Muscle layer of duodenum (tissue), 2 donors: ENCODE data around the gene ZNF841.

ENCODE experiments used
- H3K27ac ChIP-seq: one replicate; pipeline ENCODE4 v1.7.0; 2013; ENCODE audit warnings: mild to moderate bottlenecking, low read length
- H3K27me3 ChIP-seq: one replicate; pipeline ENCODE4 v1.7.0; 2013; ENCODE audit warnings: low read depth, mild to moderate bottlenecking, control low read depth, low read length
- H3K36me3 ChIP-seq, 2 donors: one replicate each; pipeline ENCODE4 v1.7.0; 2013; ENCODE audit warnings: low read length in 2 of 2, control low read depth in 1 of 2, mild to moderate bottlenecking in 1 of 2; ENCODE audit not compliant: insufficient read depth in 2 of 2, control insufficient read depth in 1 of 2
- H3K4me1 ChIP-seq, 2 donors: one replicate each; pipeline ENCODE4 v1.7.0; 2013; ENCODE audit warnings: low read length in 2 of 2, mild to moderate bottlenecking in 2 of 2, control low read depth in 1 of 2, moderate library complexity in 1 of 2; ENCODE audit not compliant: insufficient read depth in 2 of 2, control insufficient read depth in 1 of 2
- H3K4me3 ChIP-seq, 2 donors: one replicate each; pipeline ENCODE4 v1.7.0; 2013; ENCODE audit warnings: low read length in 2 of 2, low read depth in 1 of 2, mild to moderate bottlenecking in 1 of 2
- H3K9me3 ChIP-seq, 2 donors: one replicate each; pipeline ENCODE4 v1.7.0; 2013; ENCODE audit warnings: low read length in 2 of 2, control low read depth in 1 of 2, mild to moderate bottlenecking in 1 of 2; ENCODE audit not compliant: control insufficient read depth in 1 of 2
- donor health status: healthy.

Gene ZNF841

DNA sequence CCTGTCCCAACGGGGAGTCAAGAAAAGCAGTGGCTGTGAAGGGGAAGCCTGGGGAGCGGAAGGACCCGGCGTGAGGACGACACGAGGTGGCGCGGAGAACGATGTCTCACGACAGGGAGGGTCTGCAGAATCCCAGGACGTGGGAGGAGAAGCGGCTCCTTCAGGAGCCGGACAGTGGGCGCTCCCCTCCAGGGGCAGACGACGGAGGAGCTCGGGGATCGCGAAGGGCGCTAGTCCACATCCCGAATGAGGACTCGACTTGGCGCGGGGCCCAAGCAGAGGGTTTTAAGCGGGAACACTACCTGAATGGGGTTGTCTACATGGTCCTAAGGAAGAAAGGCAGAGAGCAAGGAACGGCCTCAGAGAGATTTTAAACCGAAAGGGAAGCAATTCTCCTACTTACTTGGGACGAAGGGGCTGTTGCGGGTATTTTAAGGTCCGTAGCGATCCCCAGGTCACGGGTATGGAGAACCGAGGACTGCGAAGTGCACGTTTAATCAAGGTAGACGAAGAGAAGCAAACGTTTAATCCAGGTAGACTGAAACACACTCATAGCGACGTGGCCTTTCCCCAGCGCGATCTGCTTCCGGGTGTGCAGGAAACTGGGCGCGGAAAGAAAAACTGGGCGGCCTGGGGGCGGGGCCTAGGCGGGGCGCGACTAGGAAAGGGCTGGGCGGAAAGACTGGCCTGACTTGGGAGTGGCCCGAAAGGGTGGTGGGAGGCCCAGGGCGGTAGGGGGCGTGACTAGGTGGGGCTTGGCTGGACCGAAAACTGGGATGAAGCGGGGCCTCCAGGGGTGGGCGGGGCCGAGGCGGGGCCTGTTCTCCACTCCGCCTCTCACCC lies at the start of gene ZNF841:
Gene ZNF841, minus strand, starts transcription at position 594 of the 843 bp plus-strand sequence. CDS start 10,964 bp downstream, outside the sequence.
- Histone ChIP-seq H3K27ac (peak within 1 kb of the TSS; percentile 92), H3K36me3 (peaks cover 7 to 29% of the 10 kb centered on the region in 2 donors), H3K4me3 (peak within 1 kb of the TSS; percentile 85 to 100), H3K9me3 (peaks cover 0 to 17% of the 10 kb centered on the region in 2 donors), H3K27me3 (no peaks in the 10 kb centered on the region), H3K4me1 (peaks cover 0 to 16% of the 10 kb centered on the region in 2 donors)

- Histone ChIP-seq H3K27ac (no peak overlapping the region), H3K4me3 (no peak overlapping the region), H3K9me3 (no peaks in the 10 kb centered on the region), H3K4me1 (peaks cover 5 to 13% of the 10 kb centered on the region in 2 donors), H3K36me3 (no peaks in the 10 kb centered on the region), H3K27me3 (no peaks in the 10 kb centered on the region)
These were observed 46.5 kb upstream of the ZNF841 start for GRCh38 chr19:52142001-52142595.

GRCh38 chr19:52141203-52141602 lies 45.6 kb upstream of the ZNF841 start:
- H3K4me1 ChIP-seq: peaks cover 5 to 13% of the 10 kb centered on the region in 2 donors
- no peak overlapping the region for H3K27ac ChIP-seq

GRCh38 chr19:52140032-52140710 lies 44.6 kb upstream of the ZNF841 start:
- H3K4me3 ChIP-seq: peak overlapping the region; percentile 71 to 92
- H3K27me3 ChIP-seq: no peaks in the 10 kb centered on the region
- peak overlapping the region; percentile 79 for H3K27ac ChIP-seq
- no peaks in the 10 kb centered on the region for H3K9me3 ChIP-seq
- peaks cover 5 to 13% of the 10 kb centered on the region in 2 donors for H3K4me1 ChIP-seq
- no peaks in the 10 kb centered on the region for H3K36me3 ChIP-seq

More at GRCh38 chr19:52141203-52141602, 45.6 kb upstream of the ZNF841 start:
- no peak overlapping the region for H3K4me3 ChIP-seq
- no peaks in the 10 kb centered on the region for H3K27me3 ChIP-seq
- H3K36me3 ChIP-seq: no peaks in the 10 kb centered on the region
- no peaks in the 10 kb centered on the region for H3K9me3 ChIP-seq

- Histone ChIP-seq H3K27ac (peak within 1 kb of the TSS; percentile 95), H3K27me3 (no peaks in the 10 kb centered on the region), H3K4me1 (peaks cover 5 to 13% of the 10 kb centered on the region in 2 donors), H3K4me3 (peak within 1 kb of the TSS; percentile 92 to 99), H3K36me3 (no peaks in the 10 kb centered on the region), H3K9me3 (no peaks in the 10 kb centered on the region)
These were observed 43.9 kb upstream of the ZNF841 start, which contains the start of gene ZNF616 for GRCh38 chr19:52139252-52140031. Gene ZNF616 (minus strand): TSS chr19:52139938. CDS start chr19:52130512, 9,426 bp downstream.

GRCh38 chr19:52138983-52139251 lies 43.4 kb upstream of the ZNF841 start:
- Histone ChIP-seq H3K4me1 (peaks cover 5 to 13% of the 10 kb centered on the region in 2 donors), H3K27me3 (no peaks in the 10 kb centered on the region), H3K27ac (peak overlapping the region; percentile 95), H3K36me3 (no peaks in the 10 kb centered on the region), H3K9me3 (no peaks in the 10 kb centered on the region), H3K4me3 (peak overlapping the region; percentile 92 to 99)

DNA sequence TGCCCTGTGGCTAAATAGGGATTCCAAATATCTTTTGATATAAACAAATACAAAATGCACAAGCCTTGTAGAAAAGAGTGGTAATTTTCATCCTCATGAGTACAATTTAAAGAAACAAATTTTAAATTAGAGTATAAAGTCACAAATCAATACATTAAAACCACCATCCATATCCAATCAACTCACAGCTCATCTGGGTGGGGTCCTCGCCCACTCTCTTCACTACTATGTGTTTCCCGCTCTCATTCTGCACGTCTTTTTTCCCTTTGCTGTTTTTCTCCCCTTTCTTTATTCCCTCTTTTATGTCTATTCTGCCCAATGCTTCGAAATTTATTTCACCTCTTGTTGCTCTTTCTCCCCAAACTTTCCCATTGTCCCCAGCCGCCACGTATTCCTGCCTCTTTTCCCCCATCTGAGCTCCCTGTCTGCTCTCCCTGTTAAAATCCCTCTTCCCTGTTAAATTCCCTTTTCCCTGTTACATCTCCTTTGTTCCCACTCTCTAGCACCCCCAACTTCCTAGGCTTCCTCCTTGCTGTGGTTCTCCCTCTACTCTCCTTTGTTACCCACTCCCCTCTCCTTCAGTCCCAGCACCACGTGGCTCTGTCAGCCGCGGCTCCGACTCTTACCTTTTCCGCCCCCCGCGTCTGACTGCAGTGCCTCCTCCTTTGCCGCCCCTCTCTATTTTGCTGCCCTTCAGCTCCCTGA lies 42.9 kb upstream of the ZNF841 start:
- H3K9me3 ChIP-seq: no peaks in the 10 kb centered on the region
- H3K36me3 ChIP-seq: no peaks in the 10 kb centered on the region
- peak overlapping the region; percentile 95 for H3K27ac ChIP-seq
- H3K4me3 ChIP-seq: peak overlapping the region; percentile 92 to 99
- H3K27me3 ChIP-seq: no peaks in the 10 kb centered on the region
- H3K4me1 ChIP-seq: peaks cover 5 to 13% of the 10 kb centered on the region in 2 donors

DNA sequence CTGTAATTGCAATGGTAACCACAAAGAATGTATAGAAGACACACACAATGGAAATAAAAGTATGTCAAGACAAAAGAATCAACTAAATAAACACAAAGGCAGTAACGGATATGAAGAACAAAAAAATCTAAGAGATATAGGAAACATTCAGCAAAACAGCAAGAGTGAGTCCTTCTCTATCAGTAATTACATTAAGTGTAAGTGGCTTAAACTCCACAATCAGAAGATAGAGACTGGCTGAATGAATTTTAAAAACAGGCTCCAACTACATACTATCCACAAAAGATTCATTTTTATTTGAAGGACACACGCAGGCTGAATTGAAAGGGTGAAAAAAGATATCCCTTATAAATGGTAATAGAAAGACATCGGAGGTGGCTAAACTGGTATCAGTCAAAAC lies 24.7 kb upstream of the ZNF841 start:
- no peaks in the 10 kb centered on the region for H3K4me1 ChIP-seq
- no peaks in the 10 kb centered on the region for H3K27me3 ChIP-seq
- peaks cover 52 to 98% of the 10 kb centered on the region in 2 donors for H3K36me3 ChIP-seq
- no peak overlapping the region for H3K27ac ChIP-seq
- peaks cover 64 to 77% of the 10 kb centered on the region in 2 donors for H3K9me3 ChIP-seq
- H3K4me3 ChIP-seq: peak overlapping the region in 1 of 2 donors; percentile 1

DNA sequence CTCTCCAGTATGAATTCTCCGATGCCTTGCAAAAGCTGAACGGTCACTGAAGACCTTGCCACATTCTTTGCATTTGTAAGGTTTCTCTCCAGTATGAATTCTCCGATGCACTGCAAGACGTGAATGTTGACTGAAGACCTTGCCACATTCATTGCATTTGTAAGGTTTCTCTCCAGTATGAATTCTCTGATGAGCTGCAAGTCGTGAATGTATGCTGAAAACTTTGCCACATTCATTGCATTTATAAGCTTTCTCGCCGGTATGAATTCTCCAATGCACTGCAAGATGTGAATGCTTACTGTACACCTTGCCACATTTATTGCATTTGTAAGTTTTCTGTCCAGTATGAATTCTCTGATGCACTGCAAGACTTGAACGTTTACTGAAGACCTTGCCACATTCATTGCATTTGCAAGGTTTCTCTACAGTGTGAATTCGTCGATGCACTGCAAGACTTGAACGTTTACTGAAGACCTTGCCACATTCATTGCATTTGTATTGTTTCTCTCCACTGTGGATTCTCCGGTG lies 20.0 kb upstream of the ZNF841 start:
- Histone ChIP-seq H3K36me3 (peaks cover 32 to 68% of the 10 kb centered on the region in 2 donors), H3K9me3 (peaks cover 90 to 92% of the 10 kb centered on the region in 2 donors), H3K4me1 (no peaks in the 10 kb centered on the region), H3K4me3 (peak overlapping the region; percentile 12 to 52), H3K27ac (no peak overlapping the region), H3K27me3 (no peaks in the 10 kb centered on the region)

- no peaks in the 10 kb centered on the region for H3K4me1 ChIP-seq
- H3K9me3 ChIP-seq: peaks cover 88 to 90% of the 10 kb centered on the region in 2 donors
- H3K27me3 ChIP-seq: no peaks in the 10 kb centered on the region
- no peak overlapping the region for H3K27ac ChIP-seq
- peaks cover 32 to 59% of the 10 kb centered on the region in 2 donors for H3K36me3 ChIP-seq
- H3K4me3 ChIP-seq: peak overlapping the region; percentile 12 to 52
These were observed 19.1 kb upstream of the ZNF841 start for GRCh38 chr19:52114691-52115090.
